ENCODE data around the gene MAP2K1.
A peak's percentile ranks its signal among the peaks of the same experiment; 100 is the strongest.
"Not testable (repeated sequence)": the region's sequence is repeated elsewhere in the genome, so short reads cannot be mapped to it uniquely, and the experiment has no call there.

The MAP2K1 gene

GRCh38 chr15:66386204-66387123, at the start of gene MAP2K1:
Gene MAP2K1, plus strand, starts transcription at chr15:66386912. Its CDS starts 436 bp downstream, at chr15:66387348.
- peak; percentile 92 to 96 for DNase-seq

- not testable (repeated sequence) for DNase-seq
Observed at GRCh38 chr15:66348530-66348929, 38.2 kb upstream of the MAP2K1 start.

- no peak for DNase-seq
Observed at GRCh38 chr15:66356077-66356358, 30.7 kb upstream of the MAP2K1 start.

- peak; percentile 93 to 95 for DNase-seq
Observed at GRCh38 chr15:66356359-66357236, 30.1 kb upstream of the MAP2K1 start, which contains the start of gene TIPIN. Gene TIPIN, minus strand, starts transcription at chr15:66356685. Its CDS starts 3,738 bp downstream, at chr15:66352947.

GRCh38 chr15:66359740-66360139, 27.0 kb upstream of the MAP2K1 start:
- no peak for DNase-seq

- not testable (repeated sequence) for DNase-seq
Observed at GRCh38 chr15:66361745-66362460, 24.8 kb upstream of the MAP2K1 start.

GRCh38 chr15:66362776-66363175, 23.9 kb upstream of the MAP2K1 start:
- DNase-seq = no peak

GRCh38 chr15:66364944-66365528, 21.7 kb upstream of the MAP2K1 start:
- DNase-seq = no peak

GRCh38 chr15:66369773-66370651, 16.7 kb upstream of the MAP2K1 start:
- peak in 1 of 2 experiments; percentile 15 for DNase-seq

GRCh38 chr15:66374179-66374578, 12.5 kb upstream of the MAP2K1 start:
- no peak for DNase-seq

GRCh38 chr15:66378814-66379430, 7.8 kb upstream of the MAP2K1 start:
- DNase-seq = no peak

GRCh38 chr15:66381376-66381775, 5.3 kb upstream of the MAP2K1 start:
- not testable (repeated sequence) for DNase-seq

- DNase-seq = no peak
Observed at GRCh38 chr15:66387163-66388042, 691 bp downstream of the MAP2K1 start.

GRCh38 chr15:66388043-66388363, 1.3 kb downstream of the MAP2K1 start:
- DNase-seq = no peak

GRCh38 chr15:66388576-66388975, 1.9 kb downstream of the MAP2K1 start:
- DNase-seq = no peak

GRCh38 chr15:66389098-66389858, 2.6 kb downstream of the MAP2K1 start:
- DNase-seq = no peak

- DNase-seq = no peak
Observed at GRCh38 chr15:66389859-66390381, 3.2 kb downstream of the MAP2K1 start.

- DNase-seq = peak; percentile 30 to 39
Observed at GRCh38 chr15:66390678-66391077, 4.0 kb downstream of the MAP2K1 start.

GRCh38 chr15:66393037-66393436, 6.3 kb downstream of the MAP2K1 start:
- not testable (repeated sequence) for DNase-seq
